ENCODE measurements around the gene GPC6. TPM values are rescaled to one million over a fixed set of nuclear protein-coding genes. Genes with fewer than 3 reads are reported as not detected.

The GPC6 gene
- total RNA-seq, 1 donor from 2014 or later = not detected

GRCh38 chr13:93805736-93806135 lies 579.1 kb downstream of the GPC6 start:
- ChIA-PET CTCF (no interaction called here), POLR2A (no interaction called here)
- no peak overlapping the region for H3K4me3 Mint-ChIP-seq
- H3K36me3 Mint-ChIP-seq (ENCODE audit: low read depth) = no peaks in the 10 kb centered on the region
- no peaks in the 10 kb centered on the region for H3K4me1 Mint-ChIP-seq
- H3K9me3 Mint-ChIP-seq = peaks cover 3% of the 10 kb centered on the region
- intact Hi-C loops (cut with micrococcal nuclease) = no loop called here
- no peaks in the 10 kb centered on the region for H3K27me3 Mint-ChIP-seq
- DNase-seq (no peak), ATAC-seq (ENCODE audit: low read depth) (no peak)
- TF ChIP-seq CTCF (IDR thresholded peaks at IDR 0.05) = no peak
- no peak overlapping the region for H3K27ac Mint-ChIP-seq

- H3K4me1 Mint-ChIP-seq = no peaks in the 10 kb centered on the region
- intact Hi-C loops (cut with micrococcal nuclease) = no loop called here
- TF ChIP-seq CTCF (IDR thresholded peaks at IDR 0.05) = no peak
Observed at GRCh38 chr13:93806861-93807260, 580.3 kb downstream of the GPC6 start.

GRCh38 chr13:93810264-93810663 lies 583.7 kb downstream of the GPC6 start:
- ChIA-PET CTCF (no interaction called here), POLR2A (no interaction called here)
- Mint-ChIP-seq H3K9me3 (peaks cover 3% of the 10 kb centered on the region), H3K4me1 (no peaks in the 10 kb centered on the region), H3K27me3 (no peaks in the 10 kb centered on the region), H3K27ac (no peak overlapping the region), H3K36me3 (ENCODE audit: low read depth) (no peaks in the 10 kb centered on the region), H3K4me3 (no peak overlapping the region)
- no peak for TF ChIP-seq CTCF (IDR thresholded peaks at IDR 0.05)
- ATAC-seq (ENCODE audit: low read depth) (no peak), DNase-seq (no peak)
- intact Hi-C loops (cut with micrococcal nuclease) = no loop called here

More at GRCh38 chr13:93806861-93807260, 580.3 kb downstream of the GPC6 start:
- no peak for DNase-seq
- ChIA-PET POLR2A (no interaction called here), CTCF (no interaction called here)
- no peak overlapping the region for H3K27ac Mint-ChIP-seq
- no peaks in the 10 kb centered on the region for H3K36me3 Mint-ChIP-seq (ENCODE audit: low read depth)
- peaks cover 3% of the 10 kb centered on the region for H3K9me3 Mint-ChIP-seq
- no peaks in the 10 kb centered on the region for H3K27me3 Mint-ChIP-seq
- ATAC-seq (ENCODE audit: low read depth) = no peak
- no peak overlapping the region for H3K4me3 Mint-ChIP-seq

- Mint-ChIP-seq H3K9me3 (peaks cover 3% of the 10 kb centered on the region), H3K27me3 (no peaks in the 10 kb centered on the region), H3K27ac (no peak overlapping the region), H3K4me1 (no peaks in the 10 kb centered on the region), H3K4me3 (no peak overlapping the region), H3K36me3 (ENCODE audit: low read depth) (no peaks in the 10 kb centered on the region)
- no peak for TF ChIP-seq CTCF (IDR thresholded peaks at IDR 0.05)
- POLR2A ChIA-PET = no interaction called here
- ATAC-seq (ENCODE audit: low read depth) (no peak), DNase-seq (no peak)
- intact Hi-C loops (cut with micrococcal nuclease) = no loop called here
- CTCF ChIA-PET = no interaction called here
Observed at GRCh38 chr13:93811071-93811737, 584.6 kb downstream of the GPC6 start.

GRCh38 chr13:93811738-93812112 lies 585.1 kb downstream of the GPC6 start:
- TF ChIP-seq CTCF (IDR thresholded peaks at IDR 0.05) = no peak
- CTCF ChIA-PET = no interaction called here

More at GRCh38 chr13:93811738-93812112, 585.1 kb downstream of the GPC6 start:
- Mint-ChIP-seq H3K36me3 (ENCODE audit: low read depth) (no peaks in the 10 kb centered on the region), H3K27me3 (no peaks in the 10 kb centered on the region), H3K27ac (no peak overlapping the region), H3K9me3 (peaks cover 3% of the 10 kb centered on the region), H3K4me1 (no peaks in the 10 kb centered on the region), H3K4me3 (no peak overlapping the region)
- DNase-seq (no peak), ATAC-seq (ENCODE audit: low read depth) (no peak)
- intact Hi-C loops (cut with micrococcal nuclease) = no loop called here
- POLR2A ChIA-PET = no interaction called here
